SK-N-SH treated with all-trans-retinoic acid at 6 μM for 48 hours (cell line): ENCODE measurements around the gene PLXNB1.

Experiments
- BACH2 ChIP-seq: fragments of 250-450 bp; sonication (Bioruptor Pico); IDR thresholded peaks from 2 replicates; pipeline ENCODE4 v1.9.0; 2021; ENCODE audit warnings: mild to moderate bottlenecking, borderline replicate concordance
- CREB5 ChIP-seq: fragments of 250-450 bp; sonication (Bioruptor Pico); IDR thresholded peaks from 2 replicates; pipeline ENCODE4 v1.5.1; 2020; ENCODE audit warnings: low read depth, mild to moderate bottlenecking, moderate library complexity
- ESRRG ChIP-seq: fragments of 250-450 bp; sonication (Bioruptor Pico); IDR thresholded peaks from 2 replicates; pipeline ENCODE4 v1.6.1; 2021; ENCODE audit warnings: mild to moderate bottlenecking
- GLIS3 ChIP-seq: fragments of 250-450 bp; sonication (Bioruptor Pico); IDR thresholded peaks from 2 replicates; pipeline ENCODE4 v1.5.0; 2020; ENCODE audit warnings: mild to moderate bottlenecking, moderate library complexity
- OSR1 ChIP-seq: fragments of 250-450 bp; sonication (Bioruptor Pico); IDR thresholded peaks from 2 replicates; pipeline ENCODE4 v1.8.0; 2022; ENCODE audit warnings: moderate library complexity, mild to moderate bottlenecking, inconsistent platforms
- PATZ1 ChIP-seq: fragments of 250-450 bp; sonication (Bioruptor Pico); IDR thresholded peaks from 2 replicates; pipeline ENCODE4 v1.8.0; 2020; ENCODE audit warnings: mild to moderate bottlenecking, moderate library complexity, borderline replicate concordance
- SNAI2 ChIP-seq: fragments of 250-450 bp; sonication (Bioruptor Pico); IDR thresholded peaks from 2 replicates; pipeline ENCODE4 v1.5.0; 2020; ENCODE audit warnings: mild to moderate bottlenecking, moderate library complexity
- TCF4 ChIP-seq: fragments of 250-450 bp; sonication (Bioruptor Pico); IDR thresholded peaks from 2 replicates; pipeline ENCODE4 v1.8.0; 2021; ENCODE audit warnings: mild to moderate bottlenecking, moderate library complexity, borderline replicate concordance
- TSHZ2 ChIP-seq: fragments of 250-450 bp; sonication (Bioruptor Pico); IDR thresholded peaks from 2 replicates; pipeline ENCODE4 v1.5.0; 2020; ENCODE audit warnings: mild to moderate bottlenecking, moderate library complexity
- ZFP3 ChIP-seq: fragments of 250-450 bp; sonication (Bioruptor Pico); IDR thresholded peaks from 2 replicates; pipeline ENCODE4 v1.5.0; 2020; ENCODE audit warnings: mild to moderate bottlenecking, moderate library complexity
- ZFP30 ChIP-seq: fragments of 450-650 bp; formaldehyde crosslinking; IDR thresholded peaks from 2 replicates; pipeline ENCODE4 v1.5.0; 2022; ENCODE audit warnings: mild to moderate bottlenecking, moderate library complexity
- ZNF8 ChIP-seq: fragments of 450-650 bp; formaldehyde crosslinking; IDR thresholded peaks from 2 replicates; pipeline ENCODE4 v1.5.0; 2020; ENCODE audit warnings: mild to moderate bottlenecking, moderate library complexity

GRCh38 chr3:48387634-48388033, 42.3 kb downstream of the PLXNB1 start:
- TF ChIP-seq ZFP3 (CRISPR knock-in tag) (no peak), TSHZ2 (no peak), GLIS3 (CRISPR knock-in tag) (no peak), ZFP30 (no peak), PATZ1 (CRISPR knock-in tag) (no peak), ZNF8 (CRISPR knock-in tag) (no peak), ESRRG (no peak), SNAI2 (no peak), TCF4 (CRISPR knock-in tag) (no peak), OSR1 (CRISPR knock-in tag) (no peak), BACH2 (CRISPR knock-in tag) (no peak), CREB5 (CRISPR knock-in tag) (no peak)
